GM12878 (cell line): ENCODE results near the gene CNNM4. TPM values are rescaled to one million over a fixed set of nuclear protein-coding genes. Genes with fewer than 3 reads are reported as not detected.

Source experiments
- ATAC-seq: fragments of 200-7000 bp; cut with Tn5 transposase; 3 replicates; pipeline ENCODE4 v1.9.1; 2020; ENCODE audit warnings: mild to moderate bottlenecking, moderate library complexity
- BruUV-seq: library from RNA; stranded (reverse); fragments of 400-500 nt; replicated peaks from 2 replicates; lab custom pipeline; 2021; lab: Mats Ljungman, UMichigan
- CTCF ChIA-PET: fragments of 300-600 bp; sonication (Branson Sonifier 250); formaldehyde crosslinking; extraction: SDS; loops from one replicate; lab custom pipeline; 2021; ENCODE audit warnings: inconsistent platforms; lab: Yijun Ruan, JAX
- POLR2A ChIA-PET: fragments of 350-600 bp; formaldehyde crosslinking; extraction: SDS; loops from one replicate; lab custom pipeline; 2021; ENCODE audit warnings: inconsistent platforms; lab: Charles Lee
- RAD21 ChIA-PET: fragments of 300-600 bp; sonication (Branson Sonifier 250); formaldehyde crosslinking; loops from one replicate; lab custom pipeline; 2023; ENCODE audit warnings: antibody characterized with exemption; ENCODE audit not compliant: unreplicated experiment; lab: Charles Lee
- SMC1A ChIA-PET: fragments of 300-600 bp; sonication (Branson Sonifier 250); formaldehyde crosslinking; loops from one replicate; lab custom pipeline; 2023; ENCODE audit not compliant: unreplicated experiment, uncharacterized antibody; lab: Charles Lee
- DNase-seq: peaks from one replicate; pipeline ENCODE4 v3.0.0-alpha.2; 2011; ENCODE audit warnings: low read depth, low spot score
- FAIRE-seq: peaks from 3 replicates; lab custom pipeline; 2011; peaks lifted over from hg19 to GRCh38; lab: Jason Lieb, UNC
- H2AFZ ChIP-seq: 2 replicates; pipeline ENCODE4 v1.6.0; 2011; ENCODE audit warnings: low read depth, low read length, control low read depth; ENCODE audit not compliant: control insufficient read depth
- H3K27ac ChIP-seq: 2 replicates; pipeline ENCODE4 v1.5.1; 2011; ENCODE audit warnings: control low read depth; ENCODE audit not compliant: control insufficient read depth, insufficient read depth
- H3K27me3 ChIP-seq, 2 experiments: replicated peaks in 1 of 2; 2 replicates each; pipeline versions ENCODE4 v1.6.0 to v1.6.1; 2011; ENCODE audit warnings: low read length in 1 of 2; ENCODE audit not compliant: control insufficient read depth in 2 of 2, insufficient read depth in 2 of 2
- H3K36me3 ChIP-seq, 2 experiments: 2 replicates each; pipeline ENCODE4 v1.5.1; 2011; ENCODE audit warnings: low read length in 1 of 2; ENCODE audit not compliant: control insufficient read depth in 2 of 2, insufficient read depth in 2 of 2
- H3K4me1 ChIP-seq: 2 replicates; pipeline ENCODE4 v1.6.1; 2011; ENCODE audit warnings: mild to moderate bottlenecking, low read length, moderate library complexity, mixed read lengths; ENCODE audit not compliant: control insufficient read depth, insufficient read depth
- H3K4me2 ChIP-seq: 2 replicates; pipeline ENCODE4 v1.6.0; 2011; ENCODE audit warnings: control low read depth; ENCODE audit not compliant: control insufficient read depth, insufficient read depth
- H3K4me3 ChIP-seq: fragments of 200-600 bp; sonication (generic); 2 replicates; pipeline ENCODE4 v1.5.1; 2016
- H3K79me2 ChIP-seq: 2 replicates; pipeline ENCODE4 v1.6.0; 2011; ENCODE audit warnings: low read length; ENCODE audit not compliant: control insufficient read depth, insufficient read depth
- H3K9ac ChIP-seq: 2 replicates; pipeline ENCODE4 v1.8.0; 2011; ENCODE audit warnings: low read length, control low read depth, mixed read lengths; ENCODE audit not compliant: control insufficient read depth, insufficient read depth
- H3K9me3 ChIP-seq: replicated peaks from 3 replicates; pipeline ENCODE4 v1.5.1; 2011; ENCODE audit warnings: mild to moderate bottlenecking, low read length; ENCODE audit not compliant: control insufficient read depth, insufficient read depth
- H4K20me1 ChIP-seq: 2 replicates; pipeline ENCODE4 v1.6.0; 2011; ENCODE audit not compliant: control insufficient read depth, insufficient read depth
- IRF3 ChIP-seq: fragments of 450-650 bp; IDR thresholded peaks from 2 replicates; pipeline ENCODE4 v1.6.1; 2014; ENCODE audit warnings: mild to moderate bottlenecking
- JUND ChIP-seq: IDR thresholded peaks from 2 replicates; pipeline ENCODE4 v1.6.1; 2012; ENCODE audit warnings: low read depth, mild to moderate bottlenecking, low read length, improper control_type of control experiment, moderate library complexity
- NFXL1 ChIP-seq: fragments of 450-650 bp; IDR thresholded peaks from 2 replicates; pipeline ENCODE4 v1.6.1; 2017; ENCODE audit warnings: antibody characterized with exemption, mild to moderate bottlenecking, borderline replicate concordance
- NKRF ChIP-seq: fragments of 450-650 bp; conservative IDR thresholded peaks from 2 replicates; pipeline ENCODE4 v1.6.1; 2017; ENCODE audit warnings: mild to moderate bottlenecking, moderate library complexity
- POLR2AphosphoS2 ChIP-seq: IDR thresholded peaks from 2 replicates; pipeline ENCODE4 v1.6.1; 2011; ENCODE audit warnings: low read depth, mild to moderate bottlenecking, low read length, improper control_type of control experiment, moderate library complexity
- REST ChIP-seq: IDR thresholded peaks from 2 replicates; pipeline ENCODE4 v1.6.1; 2012; ENCODE audit warnings: mild to moderate bottlenecking, low read depth, low read length
- TCF7 ChIP-seq: IDR thresholded peaks from 2 replicates; pipeline ENCODE4 v1.6.1; 2014; ENCODE audit warnings: antibody characterized with exemption, borderline replicate concordance
- WGBS: methylation state at CpG from one replicate; pipeline ENCODE4 v1.1.6; 2016; ENCODE audit warnings: low lambda C conversion rate; ENCODE audit not compliant: insufficient replicate concordance, insufficient coverage; ENCODE audit errors: missing lambda C conversion rate; 5-methylcytosine and 5-hydroxymethylcytosine counted together
- in situ Hi-C: fragments of 300-500 bp; cut with MboI; formaldehyde crosslinking; loops from 9 replicates; pipeline ENCODE4 v1.14.3; 2018; ENCODE audit warnings: mixed read lengths
- intact Hi-C: fragments of 100-400 bp; cut with micrococcal nuclease; formaldehyde crosslinking; loops from one replicate; pipeline ENCODE4 v1.14.2; 2022; ENCODE audit not compliant: unreplicated experiment
- polyA plus RNA-seq, 11 experiments: library from polyadenylated mRNA; depleted of rRNA in 4 of 11; unstranded in 6 of 11; stranded (reverse) in 5 of 11; fragments of >200 nt; fragmentation: Nextera tagmentation in 4 of 11; fragmentation: Illumina TruSeq in 1 of 11; extraction: Ambion mirVana in 4 of 11; extraction: Trizol in 1 of 11; gene quantifications; 1 replicate in 1 of 11; 2 replicates in 10 of 11; pipeline versions ENCODE4 v1.2.1 to v1.2.3, GENCODE V29; 2011 to 2016; ENCODE audit warnings: inconsistent platforms in 2 of 11, missing spikeins in 2 of 11, low read depth in 1 of 11
- total RNA-seq, 4 experiments: library from RNA; depleted of rRNA in 3 of 4; stranded (reverse); fragments of >200 nt in 3 of 4; fragmentation: Illumina TruSeq in 1 of 4; extraction: Trizol in 1 of 4; gene quantifications; 2 replicates each; pipeline versions ENCODE4 v1.2.1 to v1.2.3, GENCODE V29; 2013 to 2021

CNNM4 gene
- total and polyA plus RNA-seq, 10 of the 15 experiments (the other 5 are each of a cell fraction or from before 2014, with no cell fraction given): 2.4 to 13.8 (median 8.1) TPM

- Histone ChIP-seq H3K9ac (no peak overlapping the region), H3K27ac (no peak overlapping the region), H4K20me1 (peaks cover 5% of the 10 kb centered on the region; the same call in 1 of the 2 replicates), H3K79me2 (peaks cover 13% of the 10 kb centered on the region), H3K4me1 (peaks cover 5% of the 10 kb centered on the region; the same call in 1 of the 2 replicates), H3K4me2 (no peak overlapping the region), H3K36me3 (peaks cover 0 to 8% of the 10 kb centered on the region in 2 experiments; a peak in 2 of 4 replicates), H3K27me3 (no peaks in the 10 kb centered on the region), H3K4me3 (no peak overlapping the region), H2AFZ (no peak overlapping the region), H3K9me3 (no peaks in the 10 kb centered on the region)
- ChIA-PET CTCF (interaction anchor here (1.0 to 1.5 kb wide), 2 partner anchors 8 to 117 kb away, joined by 3 read pairs; no protein-coding TSS in a partner anchor), POLR2A (no interaction called here), SMC1A (interaction anchor here (0.7 kb wide), 1 partner anchor 56 kb away, joined by 3 read pairs; no protein-coding TSS in a partner anchor), RAD21 (no interaction called here)
- TF ChIP-seq REST (no peak), TCF7 (no peak), NFXL1 (no peak), JUND (no peak), POLR2AphosphoS2 (no peak), NKRF (no peak), IRF3 (no peak)
- no peak for DNase-seq
- no peak for FAIRE-seq
- in situ Hi-C loops (no loop called here), intact Hi-C loops (no loop called here)
- no TSS peak for BruUV-seq
- WGBS: 98% methylated on average over 11 of the region's 11 CpGs
- ATAC-seq: no peak
These were observed 62.5 kb downstream of the CNNM4 start for GRCh38 chr2:96823198-96823597.
